Fibroblast of lung (primary cell): Measurements from ENCODE around the gene PRRX1. TPM values are rescaled to one million over a fixed set of nuclear protein-coding genes. Genes with fewer than 3 reads are reported as not detected.

ENCODE experiments used
- DNase-seq, 2 donors: peaks; one replicate each; pipeline versions ENCODE4 v3.0.0 to v3.0.0-alpha.2; 2010; ENCODE audit warnings: low read depth in 2 of 2
- H2AFZ ChIP-seq: 2 replicates; pipeline ENCODE4 v1.5.1; 2012; ENCODE audit warnings: low read length, control low read depth, inconsistent platforms
- H3K27ac ChIP-seq: 2 replicates; pipeline ENCODE4 v1.5.1; 2011; ENCODE audit warnings: low read length, control low read depth; ENCODE audit not compliant: insufficient read depth
- H3K27me3 ChIP-seq: 2 replicates; pipeline ENCODE4 v1.5.1; 2011; ENCODE audit warnings: mild to moderate bottlenecking, low read length; ENCODE audit not compliant: control insufficient read depth, insufficient read depth
- H3K36me3 ChIP-seq: 2 replicates; pipeline ENCODE4 v1.5.1; 2011; ENCODE audit warnings: low read length; ENCODE audit not compliant: control insufficient read depth, insufficient read depth
- H3K4me1 ChIP-seq: 2 replicates; pipeline ENCODE4 v1.5.1; 2011; ENCODE audit warnings: low read length; ENCODE audit not compliant: control insufficient read depth, insufficient read depth; ENCODE audit errors: extremely low read depth
- H3K4me2 ChIP-seq: 2 replicates; pipeline ENCODE4 v1.5.1; 2011; ENCODE audit warnings: low read length, control low read depth; ENCODE audit not compliant: insufficient read depth; ENCODE audit errors: extremely low read depth
- H3K4me3 ChIP-seq, 4 experiments: fragments of 200-600 bp in 1 of 4; sonication (generic) in 1 of 4; replicated peaks in 1 of 4; 2 replicates each; pipeline ENCODE4 v1.5.1; 2011 to 2016; ENCODE audit warnings: low read length in 4 of 4, low read depth in 3 of 4, mild to moderate bottlenecking in 3 of 4, control low read depth in 2 of 4, inconsistent platforms in 1 of 4, mixed read lengths in 1 of 4; ENCODE audit not compliant: insufficient read depth in 1 of 4; ENCODE audit errors: control extremely low read depth in 1 of 4
- H3K79me2 ChIP-seq: 2 replicates; pipeline ENCODE4 v1.5.1; 2012; ENCODE audit warnings: mild to moderate bottlenecking, low read length, inconsistent platforms; ENCODE audit not compliant: control insufficient read depth, insufficient read depth
- H3K9ac ChIP-seq: 2 replicates; pipeline ENCODE4 v1.5.1; 2011; ENCODE audit warnings: mild to moderate bottlenecking, low read length, control low read depth; ENCODE audit not compliant: insufficient read depth
- H3K9me3 ChIP-seq: 2 replicates; pipeline ENCODE4 v1.5.1; 2012; ENCODE audit warnings: low read depth, low read length; ENCODE audit not compliant: control insufficient read depth, insufficient read depth
- H4K20me1 ChIP-seq: 2 replicates; pipeline ENCODE4 v1.5.1; 2011; ENCODE audit warnings: low read length; ENCODE audit not compliant: control insufficient read depth, insufficient read depth; ENCODE audit errors: extremely low read depth
- CTCF ChIP-seq, 2 donors: IDR thresholded peaks in 1 of 2; conservative IDR thresholded peaks in 1 of 2; 1 replicate in 1 of 2; 2 replicates in 1 of 2; pipeline ENCODE4 v1.5.1; 2011 to 2012; ENCODE audit warnings: low read length in 2 of 2, control low read depth in 1 of 2, inconsistent platforms in 1 of 2, low read depth in 1 of 2, mild to moderate bottlenecking in 1 of 2
- EZH2 ChIP-seq: IDR thresholded peaks from 2 replicates; pipeline ENCODE4 v1.5.1; 2012; ENCODE audit warnings: low read length, control low read depth, mild to moderate bottlenecking; ENCODE audit errors: missing control alignments
- polyA plus RNA-seq, 2 donors: library from polyadenylated mRNA; depleted of rRNA in 1 of 2; stranded (reverse) in 1 of 2; unstranded in 1 of 2; fragments of >200 nt; gene quantifications; 2 replicates each; pipeline ENCODE4 v1.2.1, GENCODE V29; 2011 to 2012; ENCODE audit warnings: missing spikeins in 1 of 2
- total RNA-seq: library from RNA; depleted of rRNA; stranded (reverse); fragments of >200 nt; gene quantifications from 2 replicates; pipeline ENCODE4 v1.2.1, GENCODE V29; 2014

Gene PRRX1
- total and polyA plus RNA-seq, 2 donors (not counting 1 experiment from before 2014, with no cell fraction given), result 128 to 349 TPM

- Histone ChIP-seq H4K20me1 (no peaks in the 10 kb centered on the region), H3K4me3 (no peak overlapping the region), H3K27ac (no peak overlapping the region), H3K36me3 (no peaks in the 10 kb centered on the region), H3K79me2 (no peaks in the 10 kb centered on the region), H3K4me2 (no peak overlapping the region), H3K4me1 (no peaks in the 10 kb centered on the region), H2AFZ (no peak overlapping the region), H3K9me3 (no peaks in the 10 kb centered on the region), H3K9ac (no peak overlapping the region), H3K27me3 (no peaks in the 10 kb centered on the region)
- DNase-seq, result no peak
- TF ChIP-seq EZH2 (no peak), CTCF (conservative IDR thresholded peaks at IDR 0.05 in 1 of 2, IDR thresholded peaks at IDR 0.05 in 1 of 2; ENCODE audit: low read depth in 1 of 2, low read length in 2 of 2) (no peak)
These were observed 78.7 kb downstream of the PRRX1 start for GRCh38 chr1:170742600-170742999.

- no peaks in the 10 kb centered on the region for H3K36me3 ChIP-seq
- no peaks in the 10 kb centered on the region for H3K9me3 ChIP-seq
- H3K4me3 ChIP-seq, result no peak overlapping the region
- no peaks in the 10 kb centered on the region for H3K27me3 ChIP-seq
- H3K79me2 ChIP-seq, result no peaks in the 10 kb centered on the region
- no peak for DNase-seq
- TF ChIP-seq EZH2 (no peak), CTCF (conservative IDR thresholded peaks at IDR 0.05 in 1 of 2, IDR thresholded peaks at IDR 0.05 in 1 of 2; ENCODE audit: low read depth in 1 of 2, low read length in 2 of 2) (no peak)
- H4K20me1 ChIP-seq, result no peaks in the 10 kb centered on the region
- H2AFZ ChIP-seq, result no peak overlapping the region
- H3K27ac ChIP-seq, result no peak overlapping the region
- no peak overlapping the region for H3K9ac ChIP-seq
- H3K4me2 ChIP-seq, result no peak overlapping the region
- no peaks in the 10 kb centered on the region for H3K4me1 ChIP-seq
These were observed 79.2 kb downstream of the PRRX1 start for GRCh38 chr1:170743083-170743482.

- Histone ChIP-seq H3K27ac (no peak overlapping the region), H3K4me3 (no peak overlapping the region), H3K9ac (no peak overlapping the region), H3K4me2 (no peak overlapping the region), H3K9me3 (no peaks in the 10 kb centered on the region), H3K27me3 (no peaks in the 10 kb centered on the region), H3K4me1 (no peaks in the 10 kb centered on the region), H4K20me1 (no peaks in the 10 kb centered on the region), H3K36me3 (no peaks in the 10 kb centered on the region), H3K79me2 (no peaks in the 10 kb centered on the region), H2AFZ (no peak overlapping the region)
- TF ChIP-seq CTCF (conservative IDR thresholded peaks at IDR 0.05 in 1 of 2, IDR thresholded peaks at IDR 0.05 in 1 of 2; ENCODE audit: low read depth in 1 of 2, low read length in 2 of 2), result no peak
- TF ChIP-seq EZH2, result no peak
- DNase-seq, result no peak
These were observed 85.6 kb downstream of the PRRX1 start for GRCh38 chr1:170749549-170749948.
